ENCODE results near the gene SMCO3.

SMCO3 gene

GRCh38 chr12:14795028-14795448 lies 18.9 kb downstream of the SMCO3 start:
- no peak overlapping the region for H3K27ac ChIP-seq
- no peak overlapping the region for H3K4me3 ChIP-seq (ENCODE audit: low read depth, low read length)
- peaks cover 83% of the 10 kb centered on the region for H3K36me3 ChIP-seq
- no peak for DNase-seq
- TF ChIP-seq CTCF (IDR thresholded peaks at IDR 0.05; ENCODE audit: low read depth, low read length) = no peak
- H3K9me3 ChIP-seq (ENCODE audit: severe bottlenecking) = no peaks in the 10 kb centered on the region
- no peaks in the 10 kb centered on the region for H3K27me3 ChIP-seq (ENCODE audit: insufficient read depth, low read depth, severe bottlenecking)

GRCh38 chr12:14785568-14785967 lies 28.4 kb downstream of the SMCO3 start:
- Histone ChIP-seq H3K36me3 (peaks cover 61% of the 10 kb centered on the region), H3K4me3 (ENCODE audit: low read depth, low read length) (no peak overlapping the region), H3K27me3 (ENCODE audit: insufficient read depth, low read depth, severe bottlenecking) (no peaks in the 10 kb centered on the region), H3K27ac (no peak overlapping the region), H3K9me3 (ENCODE audit: severe bottlenecking) (no peaks in the 10 kb centered on the region)
- no peak for TF ChIP-seq CTCF (IDR thresholded peaks at IDR 0.05; ENCODE audit: low read depth, low read length)
- no peak for DNase-seq

GRCh38 chr12:14784471-14784870 lies 29.5 kb downstream of the SMCO3 start:
- Histone ChIP-seq H3K27ac (no peak overlapping the region), H3K9me3 (ENCODE audit: severe bottlenecking) (no peaks in the 10 kb centered on the region), H3K36me3 (peaks cover 50% of the 10 kb centered on the region), H3K4me3 (ENCODE audit: low read depth, low read length) (no peak overlapping the region), H3K27me3 (ENCODE audit: insufficient read depth, low read depth, severe bottlenecking) (no peaks in the 10 kb centered on the region)
- TF ChIP-seq CTCF (IDR thresholded peaks at IDR 0.05; ENCODE audit: low read depth, low read length) = no peak
- no peak for DNase-seq

- H3K9me3 ChIP-seq (ENCODE audit: severe bottlenecking) = no peaks in the 10 kb centered on the region
- H3K4me3 ChIP-seq (ENCODE audit: low read depth, low read length) = no peak overlapping the region
- no peak overlapping the region for H3K27ac ChIP-seq
- TF ChIP-seq CTCF (IDR thresholded peaks at IDR 0.05; ENCODE audit: low read depth, low read length) = no peak
- no peaks in the 10 kb centered on the region for H3K27me3 ChIP-seq (ENCODE audit: insufficient read depth, low read depth, severe bottlenecking)
- H3K36me3 ChIP-seq = peaks cover 33% of the 10 kb centered on the region
- DNase-seq = no peak
Observed at GRCh38 chr12:14782756-14783155, 31.2 kb downstream of the SMCO3 start.

GRCh38 chr12:14781563-14781962 lies 32.4 kb downstream of the SMCO3 start:
- DNase-seq = no peak
- H3K36me3 ChIP-seq = peaks cover 21% of the 10 kb centered on the region
- no peaks in the 10 kb centered on the region for H3K27me3 ChIP-seq (ENCODE audit: insufficient read depth, low read depth, severe bottlenecking)
- H3K27ac ChIP-seq = no peak overlapping the region
- H3K9me3 ChIP-seq (ENCODE audit: severe bottlenecking) = no peaks in the 10 kb centered on the region
- no peak overlapping the region for H3K4me3 ChIP-seq (ENCODE audit: low read depth, low read length)
- no peak for TF ChIP-seq CTCF (IDR thresholded peaks at IDR 0.05; ENCODE audit: low read depth, low read length)

- H3K27me3 ChIP-seq (ENCODE audit: insufficient read depth, low read depth, severe bottlenecking) = no peaks in the 10 kb centered on the region
- no peak overlapping the region for H3K27ac ChIP-seq
- no peak for DNase-seq
- H3K4me3 ChIP-seq (ENCODE audit: low read depth, low read length) = no peak overlapping the region
- no peaks in the 10 kb centered on the region for H3K9me3 ChIP-seq (ENCODE audit: severe bottlenecking)
- H3K36me3 ChIP-seq = peaks cover 14% of the 10 kb centered on the region
- no peak for TF ChIP-seq CTCF (IDR thresholded peaks at IDR 0.05; ENCODE audit: low read depth, low read length)
Observed at GRCh38 chr12:14780859-14781258, 33.1 kb downstream of the SMCO3 start.

Data from WERI-Rb-1 (cell line).